ENCODE data around the gene OXER1. TPM values are rescaled to one million over a fixed set of nuclear protein-coding genes. Genes with fewer than 3 reads are reported as not detected.

Gene OXER1
- total RNA-seq, 2 experiments from 2014 or later, result not detected

DNA sequence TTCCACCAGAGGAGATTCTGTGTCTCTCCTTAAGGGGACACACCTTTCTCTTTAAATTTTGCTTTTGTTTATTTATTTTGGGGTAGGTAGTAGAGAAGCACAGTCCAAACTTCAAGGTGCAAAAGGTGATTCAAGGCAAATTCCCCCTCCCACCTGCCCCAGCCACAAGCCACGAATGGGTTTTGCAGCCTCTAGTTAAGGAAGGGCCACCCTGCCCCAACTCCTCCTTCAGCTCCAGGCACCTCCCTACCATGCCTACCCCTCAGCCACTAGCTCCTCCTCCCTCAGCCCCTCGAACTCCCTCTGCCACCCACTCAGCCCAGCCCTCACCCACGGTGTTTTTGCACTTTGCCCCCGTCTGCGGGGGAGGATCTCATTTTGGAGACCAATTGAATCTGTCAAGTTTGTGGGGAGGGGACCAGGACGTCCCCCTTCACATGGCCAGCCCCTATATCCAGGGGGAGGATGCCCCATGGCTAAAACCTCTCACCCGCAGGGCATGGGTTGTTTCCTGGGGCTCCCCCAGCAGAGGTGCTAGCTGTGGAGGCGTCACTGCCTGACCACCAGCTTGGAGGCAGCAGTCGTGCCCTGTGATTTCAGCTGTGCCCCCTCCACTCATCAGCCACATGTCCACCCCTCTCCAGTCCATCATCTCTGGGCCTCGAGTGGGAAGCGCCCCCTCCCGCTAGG lies 24.0 kb upstream of the OXER1 start:
- no peak for TF ChIP-seq EZH2phosphoT487 (IDR thresholded peaks at IDR 0.05; ENCODE audit: borderline replicate concordance, low read depth, low read length)
- CTCF ChIA-PET (ENCODE audit: unreplicated experiment), result no interaction called here
- DNase-seq (ENCODE audit: low spot score), result no peak
- H4K20me1 ChIP-seq (ENCODE audit: insufficient read depth, low read length), result no peaks in the 10 kb centered on the region
- BruUV-seq (replicated peaks), result no TSS peak
- no peaks in the 10 kb centered on the region for H3K36me3 ChIP-seq (ENCODE audit: insufficient read depth, low read length)
- POLR2A ChIA-PET, result interaction anchor here (0.5 kb wide), 1 partner anchor 305 kb away, joined by 3 read pairs; no protein-coding TSS in a partner anchor
- no peaks in the 10 kb centered on the region for H3K79me2 ChIP-seq (ENCODE audit: insufficient read depth, low read depth, low read length)
- no peak overlapping the region for H3K4me2 ChIP-seq (ENCODE audit: low read length)
- intact Hi-C loops (cut with micrococcal nuclease; ENCODE audit: unreplicated experiment), result no loop called here
- no peak overlapping the region for H2AFZ ChIP-seq (ENCODE audit: low read length)
- no peak overlapping the region for H3K27ac ChIP-seq (ENCODE audit: low read depth, low read length, poor library complexity, severe bottlenecking)
- H3K9me2 ChIP-seq (ENCODE audit: insufficient read depth, low read length), result no peaks in the 10 kb centered on the region
- no peaks in the 10 kb centered on the region for H3K9me3 ChIP-seq (ENCODE audit: low read length)
- H3K4me3 ChIP-seq (ENCODE audit: low read depth, low read length, poor library complexity, severe bottlenecking), result no peak overlapping the region
- no peaks in the 10 kb centered on the region for H3K4me1 ChIP-seq (ENCODE audit: insufficient read depth, low read length, poor library complexity, severe bottlenecking)

DNA sequence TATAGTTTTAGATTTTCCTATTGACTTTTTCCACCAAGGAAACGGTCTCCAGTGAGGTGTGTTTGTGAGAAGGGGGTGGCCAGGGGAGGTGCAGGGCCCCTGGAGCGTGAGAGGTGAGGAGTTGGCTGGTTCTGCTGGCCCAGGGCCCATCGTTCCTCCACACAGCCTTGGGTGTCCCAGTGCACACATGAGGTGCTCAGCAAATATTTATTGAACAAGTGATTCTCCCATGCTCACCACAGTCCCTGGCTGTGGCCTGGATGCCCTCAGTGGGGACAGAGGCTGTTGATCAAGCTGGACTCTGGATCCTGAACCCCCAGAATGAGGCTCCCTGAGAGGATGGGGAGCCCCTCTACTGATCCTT lies 23.5 kb upstream of the OXER1 start:
- CTCF ChIA-PET (ENCODE audit: unreplicated experiment), result no interaction called here
- intact Hi-C loops (cut with micrococcal nuclease; ENCODE audit: unreplicated experiment), result no loop called here
- no peak for TF ChIP-seq EZH2phosphoT487 (IDR thresholded peaks at IDR 0.05; ENCODE audit: borderline replicate concordance, low read depth, low read length)
- TF ChIP-seq, protein P1, sequence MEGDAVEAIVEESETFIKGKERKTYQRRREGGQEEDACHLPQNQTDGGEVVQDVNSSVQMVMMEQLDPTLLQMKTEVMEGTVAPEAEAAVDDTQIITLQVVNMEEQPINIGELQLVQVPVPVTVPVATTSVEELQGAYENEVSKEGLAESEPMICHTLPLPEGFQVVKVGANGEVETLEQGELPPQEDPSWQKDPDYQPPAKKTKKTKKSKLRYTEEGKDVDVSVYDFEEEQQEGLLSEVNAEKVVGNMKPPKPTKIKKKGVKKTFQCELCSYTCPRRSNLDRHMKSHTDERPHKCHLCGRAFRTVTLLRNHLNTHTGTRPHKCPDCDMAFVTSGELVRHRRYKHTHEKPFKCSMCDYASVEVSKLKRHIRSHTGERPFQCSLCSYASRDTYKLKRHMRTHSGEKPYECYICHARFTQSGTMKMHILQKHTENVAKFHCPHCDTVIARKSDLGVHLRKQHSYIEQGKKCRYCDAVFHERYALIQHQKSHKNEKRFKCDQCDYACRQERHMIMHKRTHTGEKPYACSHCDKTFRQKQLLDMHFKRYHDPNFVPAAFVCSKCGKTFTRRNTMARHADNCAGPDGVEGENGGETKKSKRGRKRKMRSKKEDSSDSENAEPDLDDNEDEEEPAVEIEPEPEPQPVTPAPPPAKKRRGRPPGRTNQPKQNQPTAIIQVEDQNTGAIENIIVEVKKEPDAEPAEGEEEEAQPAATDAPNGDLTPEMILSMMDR (conservative IDR thresholded peaks at IDR 0.05; ENCODE audit: low read length), result no peak
- Histone ChIP-seq H3K79me2 (ENCODE audit: insufficient read depth, low read depth, low read length) (no peaks in the 10 kb centered on the region), H3K27ac (ENCODE audit: low read depth, low read length, poor library complexity, severe bottlenecking) (no peak overlapping the region), H2AFZ (ENCODE audit: low read length) (no peak overlapping the region), H3K4me2 (ENCODE audit: low read length) (no peak overlapping the region), H4K20me1 (ENCODE audit: insufficient read depth, low read length) (no peaks in the 10 kb centered on the region), H3K4me3 (ENCODE audit: low read depth, low read length, poor library complexity, severe bottlenecking) (no peak overlapping the region), H3K4me1 (ENCODE audit: insufficient read depth, low read length, poor library complexity, severe bottlenecking) (no peaks in the 10 kb centered on the region), H3K9me2 (ENCODE audit: insufficient read depth, low read length) (no peaks in the 10 kb centered on the region), H3K36me3 (ENCODE audit: insufficient read depth, low read length) (no peaks in the 10 kb centered on the region), H3K9me3 (ENCODE audit: low read length) (no peaks in the 10 kb centered on the region)
- BruUV-seq (replicated peaks), result no TSS peak
- POLR2A ChIA-PET, result no interaction called here
- no peak for DNase-seq (ENCODE audit: low spot score)

GRCh38 chr2:42786561-42787345 lies 22.8 kb upstream of the OXER1 start:
- Histone ChIP-seq H3K9me3 (ENCODE audit: low read length) (no peaks in the 10 kb centered on the region), H3K4me3 (ENCODE audit: low read depth, low read length, poor library complexity, severe bottlenecking) (no peak overlapping the region), H3K4me2 (ENCODE audit: low read length) (no peak overlapping the region), H2AFZ (ENCODE audit: low read length) (no peak overlapping the region), H3K79me2 (ENCODE audit: insufficient read depth, low read depth, low read length) (no peaks in the 10 kb centered on the region), H3K36me3 (ENCODE audit: insufficient read depth, low read length) (no peaks in the 10 kb centered on the region), H3K4me1 (ENCODE audit: insufficient read depth, low read length, poor library complexity, severe bottlenecking) (no peaks in the 10 kb centered on the region), H3K27ac (ENCODE audit: low read depth, low read length, poor library complexity, severe bottlenecking) (no peak overlapping the region), H3K9me2 (ENCODE audit: insufficient read depth, low read length) (no peaks in the 10 kb centered on the region), H4K20me1 (ENCODE audit: insufficient read depth, low read length) (no peaks in the 10 kb centered on the region)
- intact Hi-C loops (cut with micrococcal nuclease; ENCODE audit: unreplicated experiment), result no loop called here
- no peak for TF ChIP-seq EZH2phosphoT487 (IDR thresholded peaks at IDR 0.05; ENCODE audit: borderline replicate concordance, low read depth, low read length)
- TF ChIP-seq, protein P1 (conservative IDR thresholded peaks at IDR 0.05; ENCODE audit: low read length), result no peak
- no TSS peak for BruUV-seq (replicated peaks)
- CTCF ChIA-PET (ENCODE audit: unreplicated experiment), result no interaction called here
- POLR2A ChIA-PET, result interaction anchor here (0.6 kb wide), 1 partner anchor 28 kb away, joined by 4 read pairs; no protein-coding TSS in a partner anchor
- DNase-seq (ENCODE audit: low spot score), result no peak

All from OCI-LY7 (cell line).